ENCODE measurements around the gene BPIFB6. TPM values are rescaled to one million over a fixed set of nuclear protein-coding genes. Genes with fewer than 3 reads are reported as not detected.

Gene BPIFB6
- polyA plus RNA-seq, 3 donors: not detected

DNA sequence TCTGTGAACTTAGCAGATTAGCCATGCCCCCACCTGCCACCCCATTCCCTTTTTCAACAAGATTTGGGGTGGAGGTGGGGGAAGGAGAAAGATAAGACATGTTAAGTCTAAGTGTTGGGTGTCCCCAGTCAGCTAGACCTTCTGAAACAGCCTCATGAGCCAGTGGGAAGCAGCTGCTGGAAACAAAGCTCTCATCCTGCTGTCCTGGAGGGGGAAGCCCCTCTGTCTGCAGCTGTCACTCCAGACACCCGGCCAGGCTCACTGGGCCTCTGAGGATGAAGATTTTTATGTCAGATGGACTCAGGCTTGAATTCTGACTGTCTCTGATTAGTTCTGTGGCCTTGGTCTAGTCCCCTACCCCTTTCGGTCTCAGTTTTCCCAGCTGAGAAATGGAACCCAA is 23.3 kb downstream of the BPIFB6 start:
- H3K36me3 Mint-ChIP-seq: no peaks in the 10 kb centered on the region
- WGBS (ENCODE audit: insufficient coverage): no CpG with 5 or more reads among the region's 2 CpGs

DNA sequence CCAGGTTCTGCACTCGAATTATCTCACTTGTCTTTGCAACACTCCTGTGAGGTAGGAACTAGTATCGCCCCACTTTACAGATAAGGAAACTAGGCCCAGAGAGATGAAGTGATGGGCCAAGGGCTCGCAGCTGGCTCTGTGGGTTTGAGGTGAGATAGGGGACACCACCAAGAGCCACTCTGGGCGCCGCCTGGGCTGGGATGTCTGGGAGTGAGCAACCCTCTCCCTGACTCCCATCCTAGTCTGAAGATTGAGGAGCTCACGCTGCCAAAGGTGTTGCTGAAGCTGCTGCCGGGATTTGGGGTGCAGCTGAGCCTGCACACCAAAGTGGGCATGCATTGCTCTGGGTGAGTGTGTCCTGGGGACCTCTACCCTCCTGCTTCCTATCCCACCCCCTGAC is 27.7 kb downstream of the BPIFB6 start:
- Histone ChIP-seq H3K79me2 (ENCODE audit: insufficient read depth, low read length) (no peaks in the 10 kb centered on the region), H3K36me3 (replicated peaks in 1 of 2; ENCODE audit: control insufficient read depth in 1 of 2, insufficient read depth in 2 of 2, low read length in 2 of 2) (no peaks in the 10 kb centered on the region), H3K9ac (ENCODE audit: insufficient read depth, low read length, poor library complexity, severe bottlenecking) (no peak overlapping the region), H3K27me3 (ENCODE audit: control insufficient read depth in 2 of 2, insufficient read depth in 2 of 2, low read length in 2 of 2) (no peaks in the 10 kb centered on the region), H3K4me1 (ENCODE audit: control insufficient read depth in 1 of 2, insufficient read depth in 2 of 2, low read length in 2 of 2) (no peaks in the 10 kb centered on the region), H2AFZ (ENCODE audit: insufficient read depth, low read depth, low read length, poor library complexity, severe bottlenecking) (no peak overlapping the region), H3K9me3 (replicated peaks in 1 of 2; ENCODE audit: control insufficient read depth in 1 of 2, insufficient read depth in 1 of 2, low read length in 2 of 2) (no peaks in the 10 kb centered on the region), H4K20me1 (ENCODE audit: insufficient read depth, low read length) (no peaks in the 10 kb centered on the region), H3K27ac (ENCODE audit: low read depth in 1 of 2, low read length in 2 of 2) (no peak overlapping the region), H3K4me2 (replicated peaks; ENCODE audit: extremely low read depth, low read length, poor library complexity, severe bottlenecking) (no peak overlapping the region), H3K4me3 (replicated peaks in 1 of 3; ENCODE audit: low read depth in 2 of 3, low read length in 3 of 3) (no peak overlapping the region)
- Mint-ChIP-seq H3K4me3 (no peak overlapping the region), H3K36me3 (no peaks in the 10 kb centered on the region), H3K27ac (no peak overlapping the region), H3K27me3 (ENCODE audit: low read depth in 3 of 3) (peaks cover 1 to 4% (median 3%) of the 10 kb centered on the region in 3 donors), H3K9me3 (peaks cover 0 to 2% (median 0%) of the 10 kb centered on the region in 7 donors), H3K4me1 (no peaks in the 10 kb centered on the region)
- TF ChIP-seq, protein P1, sequence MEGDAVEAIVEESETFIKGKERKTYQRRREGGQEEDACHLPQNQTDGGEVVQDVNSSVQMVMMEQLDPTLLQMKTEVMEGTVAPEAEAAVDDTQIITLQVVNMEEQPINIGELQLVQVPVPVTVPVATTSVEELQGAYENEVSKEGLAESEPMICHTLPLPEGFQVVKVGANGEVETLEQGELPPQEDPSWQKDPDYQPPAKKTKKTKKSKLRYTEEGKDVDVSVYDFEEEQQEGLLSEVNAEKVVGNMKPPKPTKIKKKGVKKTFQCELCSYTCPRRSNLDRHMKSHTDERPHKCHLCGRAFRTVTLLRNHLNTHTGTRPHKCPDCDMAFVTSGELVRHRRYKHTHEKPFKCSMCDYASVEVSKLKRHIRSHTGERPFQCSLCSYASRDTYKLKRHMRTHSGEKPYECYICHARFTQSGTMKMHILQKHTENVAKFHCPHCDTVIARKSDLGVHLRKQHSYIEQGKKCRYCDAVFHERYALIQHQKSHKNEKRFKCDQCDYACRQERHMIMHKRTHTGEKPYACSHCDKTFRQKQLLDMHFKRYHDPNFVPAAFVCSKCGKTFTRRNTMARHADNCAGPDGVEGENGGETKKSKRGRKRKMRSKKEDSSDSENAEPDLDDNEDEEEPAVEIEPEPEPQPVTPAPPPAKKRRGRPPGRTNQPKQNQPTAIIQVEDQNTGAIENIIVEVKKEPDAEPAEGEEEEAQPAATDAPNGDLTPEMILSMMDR (IDR thresholded peaks at IDR 0.05): no peak
- DNase-seq: no peak
- intact Hi-C loops (cut with micrococcal nuclease): no loop called here
- 100% methylated on average over 1 of the region's 7 CpGs for WGBS (ENCODE audit: insufficient coverage)

More for the DNA sequence above, 23.3 kb downstream of the BPIFB6 start:
- Mint-ChIP-seq H3K27me3 (ENCODE audit: low read depth in 3 of 3) (peaks cover 1 to 4% (median 3%) of the 10 kb centered on the region in 3 donors), H3K4me3 (no peak overlapping the region), H3K4me1 (no peaks in the 10 kb centered on the region), H3K27ac (peak overlapping the region in 1 of 7 donors; percentile 64), H3K9me3 (peaks cover 0 to 2% (median 0%) of the 10 kb centered on the region in 7 donors)
- DNase-seq: no peak
- Histone ChIP-seq H3K27ac (ENCODE audit: low read depth in 1 of 2, low read length in 2 of 2) (no peak overlapping the region), H2AFZ (ENCODE audit: insufficient read depth, low read depth, low read length, poor library complexity, severe bottlenecking) (no peak overlapping the region), H3K9ac (ENCODE audit: insufficient read depth, low read length, poor library complexity, severe bottlenecking) (no peak overlapping the region), H3K79me2 (ENCODE audit: insufficient read depth, low read length) (no peaks in the 10 kb centered on the region), H3K4me1 (ENCODE audit: control insufficient read depth in 1 of 2, insufficient read depth in 2 of 2, low read length in 2 of 2) (no peaks in the 10 kb centered on the region), H3K4me2 (replicated peaks; ENCODE audit: extremely low read depth, low read length, poor library complexity, severe bottlenecking) (no peak overlapping the region), H3K36me3 (replicated peaks in 1 of 2; ENCODE audit: control insufficient read depth in 1 of 2, insufficient read depth in 2 of 2, low read length in 2 of 2) (no peaks in the 10 kb centered on the region), H3K4me3 (replicated peaks in 1 of 3; ENCODE audit: low read depth in 2 of 3, low read length in 3 of 3) (no peak overlapping the region), H3K27me3 (ENCODE audit: control insufficient read depth in 2 of 2, insufficient read depth in 2 of 2, low read length in 2 of 2) (no peaks in the 10 kb centered on the region), H3K9me3 (replicated peaks in 1 of 2; ENCODE audit: control insufficient read depth in 1 of 2, insufficient read depth in 1 of 2, low read length in 2 of 2) (no peaks in the 10 kb centered on the region), H4K20me1 (ENCODE audit: insufficient read depth, low read length) (no peaks in the 10 kb centered on the region)
- intact Hi-C loops (cut with micrococcal nuclease): no loop called here
- TF ChIP-seq, protein P1 (IDR thresholded peaks at IDR 0.05): no peak

Data from CD14-positive monocyte (primary cell).